Nephron progenitor cell (in vitro differentiated cells): ENCODE results near the gene KCNMA1.

Experiments
- DNase-seq: peaks from one replicate; pipeline ENCODE4 v3.0.0; 2021
- H3K27ac Mint-ChIP-seq: 2 replicates; pipeline ENCODE4 v1.8.0; 2021; ENCODE audit warnings: mild to moderate bottlenecking, moderate library complexity, mixed read lengths
- H3K27me3 Mint-ChIP-seq: 2 replicates; pipeline ENCODE4 v1.8.0; 2021; ENCODE audit warnings: mild to moderate bottlenecking, low read depth, mixed read lengths; ENCODE audit not compliant: poor library complexity
- H3K36me3 Mint-ChIP-seq: 2 replicates; pipeline ENCODE4 v1.8.0; 2021; ENCODE audit warnings: low read depth, mixed read lengths
- H3K4me1 Mint-ChIP-seq: 2 replicates; pipeline ENCODE4 v1.8.0; 2021; ENCODE audit warnings: mixed read lengths
- H3K4me3 Mint-ChIP-seq: 2 replicates; pipeline ENCODE4 v1.8.0; 2021; ENCODE audit warnings: mild to moderate bottlenecking, moderate library complexity, mixed read lengths
- H3K9me3 Mint-ChIP-seq: 2 replicates; pipeline ENCODE4 v1.8.0; 2021; ENCODE audit warnings: mild to moderate bottlenecking, moderate library complexity, mixed read lengths
- TF ChIP-seq, protein P1 (sequence below): fragments of 200-600 bp; sonication (generic); IDR thresholded peaks from 2 replicates; pipeline ENCODE4 v1.5.0; 2021; ENCODE audit warnings: antibody characterized with exemption

The KCNMA1 gene

DNA sequence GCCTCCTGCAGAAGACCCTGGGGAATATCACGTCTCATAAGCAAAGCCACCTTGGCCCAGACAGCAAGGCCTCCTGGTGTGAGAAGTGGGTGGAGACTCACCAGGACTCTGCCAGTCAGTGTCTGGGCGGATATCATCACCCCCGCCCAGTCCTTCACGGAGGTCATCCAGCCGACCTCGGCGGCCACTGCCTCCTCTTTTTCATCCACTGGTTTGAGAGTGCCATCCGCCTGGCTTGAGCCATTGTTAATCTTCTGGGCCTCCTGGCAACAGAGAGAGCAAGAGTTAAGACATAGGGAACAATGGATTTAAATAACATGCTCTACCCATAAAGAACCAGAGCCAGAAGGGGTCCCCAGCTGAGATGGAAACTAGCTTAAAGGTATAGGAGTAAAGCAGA lies 233.8 kb downstream of the KCNMA1 start:
- Mint-ChIP-seq H3K4me3 (no peak overlapping the region), H3K9me3 (no peaks in the 10 kb centered on the region), H3K27me3 (peaks cover 18% of the 10 kb centered on the region), H3K4me1 (peaks cover 39% of the 10 kb centered on the region), H3K36me3 (no peaks in the 10 kb centered on the region), H3K27ac (no peak overlapping the region)
- no peak for DNase-seq
- TF ChIP-seq, protein P1, sequence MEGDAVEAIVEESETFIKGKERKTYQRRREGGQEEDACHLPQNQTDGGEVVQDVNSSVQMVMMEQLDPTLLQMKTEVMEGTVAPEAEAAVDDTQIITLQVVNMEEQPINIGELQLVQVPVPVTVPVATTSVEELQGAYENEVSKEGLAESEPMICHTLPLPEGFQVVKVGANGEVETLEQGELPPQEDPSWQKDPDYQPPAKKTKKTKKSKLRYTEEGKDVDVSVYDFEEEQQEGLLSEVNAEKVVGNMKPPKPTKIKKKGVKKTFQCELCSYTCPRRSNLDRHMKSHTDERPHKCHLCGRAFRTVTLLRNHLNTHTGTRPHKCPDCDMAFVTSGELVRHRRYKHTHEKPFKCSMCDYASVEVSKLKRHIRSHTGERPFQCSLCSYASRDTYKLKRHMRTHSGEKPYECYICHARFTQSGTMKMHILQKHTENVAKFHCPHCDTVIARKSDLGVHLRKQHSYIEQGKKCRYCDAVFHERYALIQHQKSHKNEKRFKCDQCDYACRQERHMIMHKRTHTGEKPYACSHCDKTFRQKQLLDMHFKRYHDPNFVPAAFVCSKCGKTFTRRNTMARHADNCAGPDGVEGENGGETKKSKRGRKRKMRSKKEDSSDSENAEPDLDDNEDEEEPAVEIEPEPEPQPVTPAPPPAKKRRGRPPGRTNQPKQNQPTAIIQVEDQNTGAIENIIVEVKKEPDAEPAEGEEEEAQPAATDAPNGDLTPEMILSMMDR, result no peak

- no peak overlapping the region for H3K4me3 Mint-ChIP-seq
- H3K9me3 Mint-ChIP-seq, result no peaks in the 10 kb centered on the region
- TF ChIP-seq, protein P1, result no peak
- H3K27me3 Mint-ChIP-seq, result peaks cover 21% of the 10 kb centered on the region
- peaks cover 24% of the 10 kb centered on the region for H3K4me1 Mint-ChIP-seq
- H3K27ac Mint-ChIP-seq, result no peak overlapping the region
- no peaks in the 10 kb centered on the region for H3K36me3 Mint-ChIP-seq
- DNase-seq, result no peak
These were observed 235.9 kb downstream of the KCNMA1 start for GRCh38 chr10:77401683-77402082.

GRCh38 chr10:77400033-77400432 lies 237.6 kb downstream of the KCNMA1 start:
- H3K27ac Mint-ChIP-seq, result no peak overlapping the region
- H3K4me1 Mint-ChIP-seq, result peaks cover 12% of the 10 kb centered on the region
- TF ChIP-seq, protein P1, result no peak
- H3K36me3 Mint-ChIP-seq, result no peaks in the 10 kb centered on the region
- no peak for DNase-seq
- H3K4me3 Mint-ChIP-seq, result no peak overlapping the region
- H3K27me3 Mint-ChIP-seq, result peaks cover 21% of the 10 kb centered on the region
- no peaks in the 10 kb centered on the region for H3K9me3 Mint-ChIP-seq

GRCh38 chr10:77398986-77399755 lies 238.4 kb downstream of the KCNMA1 start:
- no peak for DNase-seq
- Mint-ChIP-seq H3K4me1 (peaks cover 5% of the 10 kb centered on the region), H3K4me3 (no peak overlapping the region), H3K36me3 (no peaks in the 10 kb centered on the region), H3K27me3 (peaks cover 21% of the 10 kb centered on the region), H3K27ac (no peak overlapping the region), H3K9me3 (no peaks in the 10 kb centered on the region)
- TF ChIP-seq, protein P1, result no peak

- TF ChIP-seq, protein P1, result no peak
- no peak overlapping the region for H3K4me3 Mint-ChIP-seq
- no peaks in the 10 kb centered on the region for H3K36me3 Mint-ChIP-seq
- H3K9me3 Mint-ChIP-seq, result no peaks in the 10 kb centered on the region
- peaks cover 5% of the 10 kb centered on the region for H3K4me1 Mint-ChIP-seq
- H3K27ac Mint-ChIP-seq, result no peak overlapping the region
- peaks cover 18% of the 10 kb centered on the region for H3K27me3 Mint-ChIP-seq
- no peak for DNase-seq
These were observed 239.1 kb downstream of the KCNMA1 start for GRCh38 chr10:77398558-77398957.

DNA sequence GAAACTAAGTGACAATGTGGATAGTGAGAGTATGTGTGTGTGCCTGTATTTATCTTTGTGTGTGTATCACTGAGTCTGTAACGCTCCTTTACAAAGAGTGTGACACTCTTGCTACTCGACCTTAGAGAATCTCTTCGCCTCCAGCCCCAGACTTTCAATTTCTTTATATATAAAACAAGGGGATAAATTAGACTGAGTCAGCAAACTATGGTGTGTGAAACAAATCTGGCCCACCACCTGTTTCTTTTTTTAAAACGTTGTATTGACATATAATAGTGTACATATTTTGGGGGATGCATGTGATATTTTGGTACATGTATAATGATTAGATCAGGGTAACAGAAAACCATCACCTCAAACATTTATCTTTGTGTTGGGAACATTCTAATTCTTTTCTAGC lies 240.5 kb downstream of the KCNMA1 start:
- Mint-ChIP-seq H3K27me3 (peaks cover 18% of the 10 kb centered on the region), H3K4me3 (no peak overlapping the region), H3K4me1 (peaks cover 10% of the 10 kb centered on the region), H3K27ac (no peak overlapping the region), H3K9me3 (no peaks in the 10 kb centered on the region), H3K36me3 (no peaks in the 10 kb centered on the region)
- DNase-seq, result no peak
- TF ChIP-seq, protein P1, result no peak
